DLD1 (cell line): ENCODE results near the gene PBX4.

Experiments
- in situ Hi-C: cut with HindIII; loops from 2 replicates; pipeline ENCODE4 v1.10.0; 2017; ENCODE audit warnings: low sequenced_read_pairs

PBX4 gene

GRCh38 chr19:19559931-19560330 lies 58.6 kb downstream of the PBX4 start:
- in situ Hi-C loops: no loop called here

GRCh38 chr19:19558636-19559035 lies 59.9 kb downstream of the PBX4 start:
- in situ Hi-C loops: no loop called here

GRCh38 chr19:19558055-19558454 lies 60.4 kb downstream of the PBX4 start:
- in situ Hi-C loops: no loop called here

GRCh38 chr19:19554074-19555023 lies 64.1 kb downstream of the PBX4 start:
- in situ Hi-C loops: no loop called here

- in situ Hi-C loops: no loop called here
Measured at GRCh38 chr19:19553670-19554069, 64.8 kb downstream of the PBX4 start.

- in situ Hi-C loops: no loop called here
Measured at GRCh38 chr19:19552798-19553197, 65.7 kb downstream of the PBX4 start.

GRCh38 chr19:19551853-19552192 lies 66.7 kb downstream of the PBX4 start:
- in situ Hi-C loops: no loop called here

- in situ Hi-C loops: no loop called here
Measured at GRCh38 chr19:19550972-19551852, 67.3 kb downstream of the PBX4 start.

GRCh38 chr19:19550485-19550929 lies 68.0 kb downstream of the PBX4 start:
- in situ Hi-C loops: no loop called here

- in situ Hi-C loops: no loop called here
Measured at GRCh38 chr19:19549804-19550464, 68.6 kb downstream of the PBX4 start.

GRCh38 chr19:19548915-19549759 lies 69.3 kb downstream of the PBX4 start:
- in situ Hi-C loops: no loop called here

GRCh38 chr19:19547674-19548336 lies 70.7 kb downstream of the PBX4 start:
- in situ Hi-C loops: no loop called here

- in situ Hi-C loops: no loop called here
Measured at GRCh38 chr19:19546751-19547162, 71.7 kb downstream of the PBX4 start.

GRCh38 chr19:19545707-19546106 lies 72.8 kb downstream of the PBX4 start:
- in situ Hi-C loops: no loop called here

GRCh38 chr19:19544954-19545591 lies 73.4 kb downstream of the PBX4 start:
- in situ Hi-C loops: no loop called here

- in situ Hi-C loops: no loop called here
Measured at GRCh38 chr19:19544257-19544953, 74.1 kb downstream of the PBX4 start.

GRCh38 chr19:19543640-19544039 lies 74.8 kb downstream of the PBX4 start:
- in situ Hi-C loops: no loop called here

- in situ Hi-C loops: no loop called here
Measured at GRCh38 chr19:19543101-19543500, 75.4 kb downstream of the PBX4 start.

- in situ Hi-C loops: no loop called here
Measured at GRCh38 chr19:19542507-19542906, 76.0 kb downstream of the PBX4 start.
